Lower leg skin (tissue), 3 donors: Measurements from ENCODE around the gene ADD1.

Experiments
- POLR2A ChIP-seq, 2 donors: fragments of 450-650 bp; IDR thresholded peaks; one replicate each; pipeline ENCODE4 v1.6.1; 2016 to 2017; ENCODE audit warnings: antibody characterized with exemption in 2 of 2, mild to moderate bottlenecking in 1 of 2, moderate library complexity in 1 of 2
- TF ChIP-seq, protein P1 (sequence below), 3 donors: fragments of 450-650 bp; IDR thresholded peaks; one replicate each; pipeline ENCODE4 v1.5.1; 2016; ENCODE audit warnings: antibody characterized with exemption in 3 of 3, mild to moderate bottlenecking in 3 of 3, moderate library complexity in 2 of 3

GRCh38 chr4:2794486-2795299, 49.0 kb upstream of the ADD1 start:
- TF ChIP-seq, protein P1, sequence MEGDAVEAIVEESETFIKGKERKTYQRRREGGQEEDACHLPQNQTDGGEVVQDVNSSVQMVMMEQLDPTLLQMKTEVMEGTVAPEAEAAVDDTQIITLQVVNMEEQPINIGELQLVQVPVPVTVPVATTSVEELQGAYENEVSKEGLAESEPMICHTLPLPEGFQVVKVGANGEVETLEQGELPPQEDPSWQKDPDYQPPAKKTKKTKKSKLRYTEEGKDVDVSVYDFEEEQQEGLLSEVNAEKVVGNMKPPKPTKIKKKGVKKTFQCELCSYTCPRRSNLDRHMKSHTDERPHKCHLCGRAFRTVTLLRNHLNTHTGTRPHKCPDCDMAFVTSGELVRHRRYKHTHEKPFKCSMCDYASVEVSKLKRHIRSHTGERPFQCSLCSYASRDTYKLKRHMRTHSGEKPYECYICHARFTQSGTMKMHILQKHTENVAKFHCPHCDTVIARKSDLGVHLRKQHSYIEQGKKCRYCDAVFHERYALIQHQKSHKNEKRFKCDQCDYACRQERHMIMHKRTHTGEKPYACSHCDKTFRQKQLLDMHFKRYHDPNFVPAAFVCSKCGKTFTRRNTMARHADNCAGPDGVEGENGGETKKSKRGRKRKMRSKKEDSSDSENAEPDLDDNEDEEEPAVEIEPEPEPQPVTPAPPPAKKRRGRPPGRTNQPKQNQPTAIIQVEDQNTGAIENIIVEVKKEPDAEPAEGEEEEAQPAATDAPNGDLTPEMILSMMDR (IDR thresholded peaks at IDR 0.05): no peak
- TF ChIP-seq POLR2A (IDR thresholded peaks at IDR 0.05): no peak
